NCI-H1694 treated with DMSO at 0.1 percent for 48 hours (cell line): ENCODE data around the gene MAN2A1.
"Not testable (repeated sequence)": the region's sequence is repeated elsewhere in the genome, so short reads cannot be mapped to it uniquely, and the experiment has no call there.

Source experiments
- DNase-seq: peaks from one replicate; lab custom pipeline; 2025; lab: John Stamatoyannopoulos, UW

MAN2A1 gene

GRCh38 chr5:109756543-109757185 is 66.9 kb downstream of the MAN2A1 start:
- DNase-seq = no peak

GRCh38 chr5:109757490-109757889 is 67.8 kb downstream of the MAN2A1 start:
- DNase-seq = no peak

- no peak for DNase-seq
These were observed 69.6 kb downstream of the MAN2A1 start for GRCh38 chr5:109759306-109759705.

- not testable (repeated sequence) for DNase-seq
These were observed 70.4 kb downstream of the MAN2A1 start for GRCh38 chr5:109760130-109760529.

GRCh38 chr5:109762821-109763220 is 73.1 kb downstream of the MAN2A1 start:
- DNase-seq = no peak

GRCh38 chr5:109767184-109767995 is 77.7 kb downstream of the MAN2A1 start:
- DNase-seq = no peak

GRCh38 chr5:109767997-109768396 is 78.3 kb downstream of the MAN2A1 start:
- no peak for DNase-seq

- DNase-seq = no peak
These were observed 80.0 kb downstream of the MAN2A1 start for GRCh38 chr5:109769597-109770291.

GRCh38 chr5:109775130-109775529 is 85.4 kb downstream of the MAN2A1 start:
- DNase-seq = no peak

- no peak for DNase-seq
These were observed 89.5 kb downstream of the MAN2A1 start for GRCh38 chr5:109779036-109779735.

GRCh38 chr5:109784687-109785086 is 95.0 kb downstream of the MAN2A1 start:
- no peak for DNase-seq

- DNase-seq = no peak
These were observed 96.6 kb downstream of the MAN2A1 start for GRCh38 chr5:109786206-109786855.

GRCh38 chr5:109788596-109788995 is 98.9 kb downstream of the MAN2A1 start:
- no peak for DNase-seq

GRCh38 chr5:109792613-109793012 is 102.9 kb downstream of the MAN2A1 start:
- DNase-seq = no peak

- DNase-seq = no peak
These were observed 114.1 kb downstream of the MAN2A1 start for GRCh38 chr5:109803854-109804253.

GRCh38 chr5:109805472-109805871 is 115.7 kb downstream of the MAN2A1 start:
- DNase-seq = no peak

- DNase-seq = no peak
These were observed 116.2 kb downstream of the MAN2A1 start for GRCh38 chr5:109805883-109806282.

GRCh38 chr5:109812698-109813097 is 123.0 kb downstream of the MAN2A1 start:
- DNase-seq = no peak

GRCh38 chr5:109816732-109817131 is 127.0 kb downstream of the MAN2A1 start:
- no peak for DNase-seq

- DNase-seq = no peak
These were observed 130.2 kb downstream of the MAN2A1 start for GRCh38 chr5:109819878-109820277.

GRCh38 chr5:109823597-109823996 is 133.9 kb downstream of the MAN2A1 start:
- no peak for DNase-seq

GRCh38 chr5:109825450-109825849 is 135.7 kb downstream of the MAN2A1 start:
- DNase-seq = no peak
